ENCODE data around the gene SENP5.
"Not testable (repeated sequence)": the region's sequence is repeated elsewhere in the genome, so short reads cannot be mapped to it uniquely, and the experiment has no call there.

The SENP5 gene

GRCh38 chr3:196872316-196872715 lies 4.6 kb downstream of the SENP5 start:
- TF ChIP-seq, protein P1, sequence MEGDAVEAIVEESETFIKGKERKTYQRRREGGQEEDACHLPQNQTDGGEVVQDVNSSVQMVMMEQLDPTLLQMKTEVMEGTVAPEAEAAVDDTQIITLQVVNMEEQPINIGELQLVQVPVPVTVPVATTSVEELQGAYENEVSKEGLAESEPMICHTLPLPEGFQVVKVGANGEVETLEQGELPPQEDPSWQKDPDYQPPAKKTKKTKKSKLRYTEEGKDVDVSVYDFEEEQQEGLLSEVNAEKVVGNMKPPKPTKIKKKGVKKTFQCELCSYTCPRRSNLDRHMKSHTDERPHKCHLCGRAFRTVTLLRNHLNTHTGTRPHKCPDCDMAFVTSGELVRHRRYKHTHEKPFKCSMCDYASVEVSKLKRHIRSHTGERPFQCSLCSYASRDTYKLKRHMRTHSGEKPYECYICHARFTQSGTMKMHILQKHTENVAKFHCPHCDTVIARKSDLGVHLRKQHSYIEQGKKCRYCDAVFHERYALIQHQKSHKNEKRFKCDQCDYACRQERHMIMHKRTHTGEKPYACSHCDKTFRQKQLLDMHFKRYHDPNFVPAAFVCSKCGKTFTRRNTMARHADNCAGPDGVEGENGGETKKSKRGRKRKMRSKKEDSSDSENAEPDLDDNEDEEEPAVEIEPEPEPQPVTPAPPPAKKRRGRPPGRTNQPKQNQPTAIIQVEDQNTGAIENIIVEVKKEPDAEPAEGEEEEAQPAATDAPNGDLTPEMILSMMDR (IDR thresholded peaks at IDR 0.05; ENCODE audit: low read depth, low read length) = no peak
- H3K4me3 ChIP-seq (replicated peaks in 1 of 2; ENCODE audit: low read depth in 2 of 2, low read length in 2 of 2) = no peak overlapping the region
- no peak for DNase-seq (ENCODE audit: low read depth in 2 of 2)

DNA sequence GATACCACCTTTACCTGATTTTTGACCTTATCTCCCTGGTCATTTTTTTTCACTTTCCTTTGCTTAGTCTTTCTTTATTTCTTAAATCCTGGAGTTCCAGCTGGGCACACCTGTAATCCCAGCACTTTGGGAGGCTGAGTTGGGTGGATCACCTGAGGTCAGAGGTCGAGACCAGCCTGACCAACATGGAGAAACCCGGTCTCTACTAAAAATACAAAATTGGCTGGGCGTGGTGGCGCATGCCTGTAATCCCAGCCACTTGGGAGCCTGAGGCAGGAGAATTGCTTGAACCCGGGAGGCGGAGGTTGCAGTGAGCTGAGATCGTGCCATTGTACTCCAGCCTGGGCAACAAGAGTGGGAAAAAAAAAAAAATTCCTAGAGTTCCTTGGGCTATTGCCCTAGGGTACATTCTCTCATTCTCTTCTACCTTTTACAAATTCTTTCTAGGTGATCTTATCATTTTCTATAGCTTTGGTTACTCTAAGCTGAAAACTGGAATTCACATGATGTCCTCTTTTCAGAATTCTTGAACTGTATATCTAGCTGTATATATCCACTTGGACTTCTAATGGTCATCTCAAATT lies 6.9 kb downstream of the SENP5 start:
- H3K4me3 ChIP-seq (replicated peaks in 1 of 2; ENCODE audit: low read depth in 2 of 2, low read length in 2 of 2); DNase-seq (ENCODE audit: low read depth in 2 of 2): not testable (repeated sequence)

DNA sequence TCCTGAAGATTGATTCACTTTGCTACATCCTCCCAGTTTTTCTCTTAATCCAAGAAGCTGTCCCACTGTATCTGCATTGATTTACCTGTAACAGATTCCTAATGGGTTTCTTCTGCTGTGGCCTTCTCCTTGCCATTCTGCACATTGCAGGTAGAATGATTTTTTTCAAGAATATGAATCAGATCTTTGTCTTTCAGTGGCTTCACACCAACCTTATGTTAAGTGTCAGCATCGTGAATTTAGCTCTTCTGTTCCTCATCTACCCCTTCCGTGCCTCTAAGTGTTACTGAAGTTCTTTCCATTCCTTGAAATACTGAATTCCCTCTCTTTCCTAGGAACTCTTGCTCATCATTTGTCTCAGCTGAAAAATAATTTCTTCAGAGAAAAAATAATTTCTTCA lies 7.5 kb downstream of the SENP5 start:
- TF ChIP-seq, protein P1 (IDR thresholded peaks at IDR 0.05; ENCODE audit: low read depth, low read length) = no peak
- no peak for DNase-seq (ENCODE audit: low read depth in 2 of 2)
- no peak overlapping the region for H3K4me3 ChIP-seq (replicated peaks in 1 of 2; ENCODE audit: low read depth in 2 of 2, low read length in 2 of 2)

GRCh38 chr3:196883361-196883760 lies 15.6 kb downstream of the SENP5 start:
- DNase-seq (ENCODE audit: low read depth in 2 of 2) = no peak
- TF ChIP-seq, protein P1 (IDR thresholded peaks at IDR 0.05; ENCODE audit: low read depth, low read length) = no peak

GRCh38 chr3:196886144-196886543 lies 18.4 kb downstream of the SENP5 start:
- no peak overlapping the region for H3K4me3 ChIP-seq (replicated peaks in 1 of 2; ENCODE audit: low read depth in 2 of 2, low read length in 2 of 2)
- TF ChIP-seq, protein P1 (IDR thresholded peaks at IDR 0.05; ENCODE audit: low read depth, low read length) = no peak
- no peak for DNase-seq (ENCODE audit: low read depth in 2 of 2)

More at GRCh38 chr3:196883361-196883760, 15.6 kb downstream of the SENP5 start:
- no peak overlapping the region for H3K4me3 ChIP-seq (replicated peaks in 1 of 2; ENCODE audit: low read depth in 2 of 2, low read length in 2 of 2)

- H3K4me3 ChIP-seq (replicated peaks in 1 of 2; ENCODE audit: low read depth in 2 of 2, low read length in 2 of 2) = no peak overlapping the region
- no peak for DNase-seq (ENCODE audit: low read depth in 2 of 2)
- TF ChIP-seq, protein P1 (IDR thresholded peaks at IDR 0.05; ENCODE audit: low read depth, low read length) = no peak
These were observed 22.4 kb downstream of the SENP5 start for GRCh38 chr3:196889844-196890708.

GRCh38 chr3:196894557-196895295 lies 27.0 kb downstream of the SENP5 start:
- H3K4me3 ChIP-seq (replicated peaks in 1 of 2; ENCODE audit: low read depth in 2 of 2, low read length in 2 of 2) = no peak overlapping the region
- DNase-seq (ENCODE audit: low read depth in 2 of 2) = no peak
- TF ChIP-seq, protein P1 (IDR thresholded peaks at IDR 0.05; ENCODE audit: low read depth, low read length) = no peak
